DND-41 (cell line): ENCODE measurements around the gene PCNT.

ENCODE experiments used
- ATAC-seq: fragments of 200-7000 bp; cut with Tn5 transposase; 3 replicates; pipeline ENCODE4 v1.9.1; 2021; ENCODE audit warnings: low read depth; ENCODE audit not compliant: insufficient read depth
- DNase-seq: peaks from one replicate; pipeline ENCODE4 v3.0.0-alpha.2; 2020
- H2AFZ ChIP-seq: 2 replicates; pipeline ENCODE4 v1.6.0; 2012; ENCODE audit warnings: low read depth, low read length
- H3K27ac ChIP-seq: 2 replicates; pipeline ENCODE4 v1.5.1; 2012; ENCODE audit warnings: low read length, inconsistent platforms
- H3K27me3 ChIP-seq: fragments of 200-600 bp; sonication (generic); 2 replicates; pipeline ENCODE4 v1.6.0; 2012; ENCODE audit warnings: low read length, mild to moderate bottlenecking, inconsistent platforms; ENCODE audit not compliant: insufficient read depth, poor library complexity
- H3K36me3 ChIP-seq: 2 replicates; pipeline ENCODE4 v1.5.1; 2012; ENCODE audit warnings: low read length, inconsistent platforms; ENCODE audit not compliant: insufficient read depth
- H3K4me1 ChIP-seq: 2 replicates; pipeline ENCODE4 v1.5.1; 2012; ENCODE audit warnings: mild to moderate bottlenecking, low read length; ENCODE audit not compliant: insufficient read depth
- H3K4me2 ChIP-seq: 2 replicates; pipeline ENCODE4 v1.6.0; 2012; ENCODE audit warnings: mild to moderate bottlenecking, moderate library complexity, low read length, inconsistent platforms; ENCODE audit not compliant: insufficient read depth
- H3K4me3 ChIP-seq, 2 experiments: fragments of 200-600 bp in 1 of 2; shearing (Covaris generic) in 1 of 2; 2 replicates each; pipeline ENCODE4 v1.5.1; 2012 to 2016; ENCODE audit warnings: inconsistent platforms in 2 of 2, low read length in 2 of 2, mild to moderate bottlenecking in 2 of 2, low read depth in 1 of 2, moderate library complexity in 1 of 2
- H3K79me2 ChIP-seq: 2 replicates; pipeline ENCODE4 v1.6.0; 2012; ENCODE audit warnings: low read length, inconsistent platforms; ENCODE audit not compliant: insufficient read depth
- H3K9ac ChIP-seq: 2 replicates; pipeline ENCODE4 v1.6.0; 2012; ENCODE audit warnings: low read depth, mild to moderate bottlenecking, inconsistent platforms, low read length, moderate library complexity
- H3K9me3 ChIP-seq: 2 replicates; pipeline ENCODE4 v1.5.1; 2012; ENCODE audit warnings: low read length, moderate library complexity, mild to moderate bottlenecking, inconsistent platforms; ENCODE audit not compliant: insufficient read depth, severe bottlenecking
- H4K20me1 ChIP-seq: 2 replicates; pipeline ENCODE4 v1.6.0; 2012; ENCODE audit warnings: low read length; ENCODE audit not compliant: insufficient read depth
- CTCF ChIP-seq: IDR thresholded peaks from 2 replicates; pipeline ENCODE4 v1.5.1; 2012; ENCODE audit warnings: borderline replicate concordance, low read length, moderate library complexity, mild to moderate bottlenecking; ENCODE audit not compliant: poor library complexity, severe bottlenecking; ENCODE audit errors: extremely low read depth
- EZH2 ChIP-seq: IDR thresholded peaks from 3 replicates; pipeline ENCODE4 v1.6.1; 2012; ENCODE audit warnings: borderline replicate concordance, low read depth, mild to moderate bottlenecking, moderate library complexity, low read length, inconsistent platforms; ENCODE audit not compliant: severe bottlenecking

Gene PCNT

GRCh38 chr21:46438241-46438640, 114.3 kb downstream of the PCNT start:
- Histone ChIP-seq H3K36me3 (peaks cover 90% of the 10 kb centered on the region), H3K4me2 (no peak overlapping the region), H3K4me3 (no peak overlapping the region), H3K79me2 (no peaks in the 10 kb centered on the region; the same call in 1 of the 2 replicates), H3K27ac (no peak overlapping the region), H4K20me1 (peaks cover 6% of the 10 kb centered on the region; the same call in 1 of the 2 replicates), H3K4me1 (no peaks in the 10 kb centered on the region), H3K27me3 (no peaks in the 10 kb centered on the region), H3K9me3 (no peaks in the 10 kb centered on the region), H2AFZ (no peak overlapping the region), H3K9ac (no peak overlapping the region)
- TF ChIP-seq CTCF (no peak), EZH2 (no peak)
- ATAC-seq, result no peak
- DNase-seq, result no peak

DNA sequence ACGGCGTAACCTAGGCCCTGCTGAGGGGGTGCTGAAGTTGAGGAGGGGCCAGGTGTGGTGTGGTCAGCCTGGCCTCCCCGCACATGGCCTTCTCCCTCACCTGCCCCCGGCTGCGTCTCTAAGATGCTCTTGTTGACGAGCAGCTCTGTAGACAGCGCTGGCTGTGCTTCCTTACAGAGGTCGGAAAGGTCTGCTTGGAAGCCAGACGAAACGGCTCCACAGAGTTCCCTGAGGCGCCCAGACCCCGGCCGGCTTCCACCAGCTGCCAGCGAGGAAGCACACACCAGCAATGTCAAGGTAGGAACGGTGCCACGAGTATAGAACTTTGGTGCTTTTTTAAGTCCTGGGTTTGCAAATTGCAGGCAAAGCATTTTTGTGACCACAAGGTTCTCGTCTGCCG, 116.0 kb downstream of the PCNT start:
- ATAC-seq, result no peak
- H3K9ac ChIP-seq, result no peak overlapping the region
- DNase-seq, result no peak
- H3K27me3 ChIP-seq, result no peaks in the 10 kb centered on the region
- no peaks in the 10 kb centered on the region for H3K79me2 ChIP-seq
- H3K27ac ChIP-seq, result no peak overlapping the region
- H3K4me2 ChIP-seq, result no peak overlapping the region
- TF ChIP-seq CTCF (no peak), EZH2 (no peak)
- H3K4me1 ChIP-seq, result no peaks in the 10 kb centered on the region
- H3K4me3 ChIP-seq, result no peak overlapping the region
- peaks cover under 1% of the 10 kb centered on the region; the same call in 1 of the 2 replicates for H4K20me1 ChIP-seq
- H3K9me3 ChIP-seq, result no peaks in the 10 kb centered on the region
- no peak overlapping the region for H2AFZ ChIP-seq
- peaks cover 91% of the 10 kb centered on the region for H3K36me3 ChIP-seq

DNA sequence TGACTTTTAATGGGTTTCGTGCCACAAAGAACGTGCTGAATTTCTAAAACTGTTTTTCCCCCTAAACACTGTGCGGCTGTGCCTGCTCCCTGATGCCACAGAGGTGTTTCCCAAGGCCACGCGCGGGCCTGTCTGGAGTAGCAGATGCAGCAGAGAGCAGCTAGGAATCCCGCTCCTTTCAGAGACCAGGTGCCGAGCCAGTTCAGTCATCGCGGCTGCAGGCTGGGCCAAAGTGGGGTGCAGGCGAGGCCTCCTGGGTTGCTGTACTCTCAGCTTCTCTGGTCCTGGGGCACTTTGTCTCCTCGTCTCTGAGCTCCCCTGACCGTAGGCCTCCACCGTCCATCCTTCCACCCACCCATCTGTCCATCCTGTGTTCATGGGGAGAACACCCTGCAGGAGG, 117.4 kb downstream of the PCNT start:
- H3K9me3 ChIP-seq, result no peaks in the 10 kb centered on the region
- no peaks in the 10 kb centered on the region for H3K79me2 ChIP-seq
- H3K4me3 ChIP-seq, result no peak overlapping the region
- DNase-seq, result no peak
- no peaks in the 10 kb centered on the region for H3K27me3 ChIP-seq
- H3K36me3 ChIP-seq, result peaks cover 86% of the 10 kb centered on the region
- no peak overlapping the region for H3K4me2 ChIP-seq
- no peak overlapping the region for H3K9ac ChIP-seq
- H3K4me1 ChIP-seq, result no peaks in the 10 kb centered on the region
- no peak for TF ChIP-seq CTCF
- TF ChIP-seq EZH2, result no peak
- ATAC-seq, result no peak
- H3K27ac ChIP-seq, result no peak overlapping the region
- no peaks in the 10 kb centered on the region; the same call in 1 of the 2 replicates for H4K20me1 ChIP-seq
- no peak overlapping the region for H2AFZ ChIP-seq
